Keratinocyte (primary cell): ENCODE data around the gene DSCAML1. TPM values are rescaled to one million over a fixed set of nuclear protein-coding genes. Genes with fewer than 3 reads are reported as not detected.

Source experiments
- DNase-seq: peaks from one replicate; pipeline ENCODE4 v3.0.0-alpha.2; 2011; ENCODE audit warnings: low read depth, missing footprints, low spot score
- FAIRE-seq: peaks from 2 replicates; lab custom pipeline; 2011; peaks lifted over from hg19 to GRCh38; lab: Jason Lieb, UNC
- H2AFZ ChIP-seq: 2 replicates; pipeline ENCODE4 v1.6.0; 2012; ENCODE audit warnings: low read length, control low read depth, inconsistent platforms; ENCODE audit not compliant: control insufficient read depth
- H3K27ac ChIP-seq: 2 replicates; pipeline ENCODE4 v1.5.1; 2011; ENCODE audit warnings: low read length; ENCODE audit not compliant: control insufficient read depth, insufficient read depth
- H3K27me3 ChIP-seq: 3 replicates; pipeline ENCODE4 v1.6.0; 2011; ENCODE audit warnings: low read length; ENCODE audit not compliant: control insufficient read depth, insufficient read depth; ENCODE audit errors: extremely low read depth
- H3K36me3 ChIP-seq, 2 experiments: 2 replicates in 1 of 2; 3 replicates in 1 of 2; pipeline ENCODE4 v1.5.1; 2011; ENCODE audit warnings: low read length in 2 of 2, mild to moderate bottlenecking in 1 of 2; ENCODE audit not compliant: control insufficient read depth in 2 of 2, insufficient read depth in 2 of 2; ENCODE audit errors: extremely low read depth in 1 of 2
- H3K4me1 ChIP-seq: 3 replicates; pipeline ENCODE4 v1.5.1; 2011; ENCODE audit warnings: low read length; ENCODE audit not compliant: control insufficient read depth, insufficient read depth; ENCODE audit errors: extremely low read depth
- H3K4me2 ChIP-seq: 3 replicates; pipeline ENCODE4 v1.6.0; 2011; ENCODE audit warnings: low read depth, low read length; ENCODE audit not compliant: control insufficient read depth, insufficient read depth; ENCODE audit errors: extremely low read depth
- H3K4me3 ChIP-seq, 3 experiments: fragments of 200-600 bp in 1 of 3; sonication (generic) in 1 of 3; 2 replicates in 2 of 3; 3 replicates in 1 of 3; pipeline ENCODE4 v1.5.1; 2011 to 2016; ENCODE audit warnings: low read length in 3 of 3, mild to moderate bottlenecking in 3 of 3, control low read depth in 2 of 3, inconsistent platforms in 1 of 3, low read depth in 1 of 3, mixed read lengths in 1 of 3, mixed run types in 1 of 3, moderate library complexity in 1 of 3; ENCODE audit not compliant: control insufficient read depth in 2 of 3, insufficient read depth in 2 of 3; ENCODE audit errors: extremely low read depth in 1 of 3
- H3K79me2 ChIP-seq: 2 replicates; pipeline ENCODE4 v1.6.0; 2012; ENCODE audit warnings: low read length; ENCODE audit not compliant: control insufficient read depth, insufficient read depth
- H3K9ac ChIP-seq: 3 replicates; pipeline ENCODE4 v1.6.0; 2011; ENCODE audit warnings: low read length; ENCODE audit not compliant: control insufficient read depth, insufficient read depth; ENCODE audit errors: extremely low read depth
- H3K9me1 ChIP-seq: 3 replicates; pipeline ENCODE4 v1.6.0; 2011; ENCODE audit warnings: low read length; ENCODE audit not compliant: control insufficient read depth, insufficient read depth; ENCODE audit errors: extremely low read depth
- H3K9me3 ChIP-seq: 2 replicates; pipeline ENCODE4 v1.5.1; 2012; ENCODE audit warnings: low read depth, low read length; ENCODE audit not compliant: control insufficient read depth
- H4K20me1 ChIP-seq: 3 replicates; pipeline ENCODE4 v1.6.0; 2011; ENCODE audit warnings: low read length; ENCODE audit not compliant: control insufficient read depth, insufficient read depth; ENCODE audit errors: extremely low read depth
- EZH2 ChIP-seq: IDR thresholded peaks from one replicate; pipeline ENCODE4 v1.6.1; 2012; ENCODE audit warnings: inconsistent platforms, mild to moderate bottlenecking, low read length, moderate library complexity
- dilution Hi-C: fragments of 300-500 bp; cut with MboI; formaldehyde crosslinking; loops from one replicate; pipeline ENCODE4 v1.7.0; 2020; ENCODE audit warnings: low sequenced_read_pairs; ENCODE audit not compliant: extremely low pct_ligation_motif_present
- polyA plus RNA-seq, 5 experiments: library from polyadenylated mRNA; depleted of rRNA in 3 of 5; stranded (reverse) in 3 of 5; stranded (forward) in 1 of 5; unstranded in 1 of 5; fragments of >200 nt; gene quantifications; 1 replicate in 1 of 5; 2 replicates in 3 of 5; 3 replicates in 1 of 5; pipeline versions ENCODE4 v1.2.1 to v1.2.3, GENCODE V29; 2011 to 2012; ENCODE audit warnings: missing spikeins in 2 of 5, low read depth in 1 of 5, low replicate concordance in 1 of 5
- TF ChIP-seq, protein P1 (sequence below), 3 experiments: IDR thresholded peaks in 1 of 3; conservative IDR thresholded peaks in 1 of 3; optimal IDR thresholded peaks in 1 of 3; 2 replicates in 2 of 3; 3 replicates in 1 of 3; pipeline versions ENCODE3 to v1.5.1; 2011; ENCODE audit warnings: low read length in 3 of 3, mild to moderate bottlenecking in 3 of 3, moderate library complexity in 2 of 3, control low read depth in 1 of 3, inconsistent platforms in 1 of 3; ENCODE audit not compliant: insufficient read depth in 2 of 3; ENCODE audit errors: extremely low read depth in 1 of 3

The DSCAML1 gene
- polyA plus RNA-seq, 1 donor (not counting 4 experiments of a cell fraction or from before 2014, with no cell fraction given): not detected

DNA sequence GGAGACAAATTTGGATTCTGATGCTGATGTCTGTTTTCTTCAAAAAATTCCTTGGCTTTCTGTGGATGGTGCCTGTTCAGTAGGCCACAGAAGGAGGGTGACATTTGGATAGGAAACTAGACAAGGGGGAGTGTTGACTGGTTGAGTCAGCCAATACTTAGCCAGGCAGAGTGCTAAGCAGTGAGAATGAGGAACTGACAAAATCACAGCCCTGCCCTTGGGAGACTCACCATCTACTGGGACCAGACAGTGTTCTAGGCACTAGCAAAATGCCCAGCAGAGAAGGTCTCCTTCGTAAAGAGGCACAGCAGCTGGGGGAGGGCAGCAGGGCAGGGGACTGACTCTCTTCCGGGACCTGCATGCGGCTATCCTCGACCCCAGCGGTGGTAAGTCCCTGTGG, 190.2 kb downstream of the DSCAML1 start:
- no peaks in the 10 kb centered on the region for H3K36me3 ChIP-seq
- FAIRE-seq: no peak
- no peaks in the 10 kb centered on the region for H3K79me2 ChIP-seq
- no peak overlapping the region for H3K27ac ChIP-seq
- no peak overlapping the region for H3K4me3 ChIP-seq
- H4K20me1 ChIP-seq: no peaks in the 10 kb centered on the region
- H3K4me1 ChIP-seq: peaks cover 3% of the 10 kb centered on the region
- peaks cover 6% of the 10 kb centered on the region for H3K27me3 ChIP-seq
- TF ChIP-seq, protein P1, sequence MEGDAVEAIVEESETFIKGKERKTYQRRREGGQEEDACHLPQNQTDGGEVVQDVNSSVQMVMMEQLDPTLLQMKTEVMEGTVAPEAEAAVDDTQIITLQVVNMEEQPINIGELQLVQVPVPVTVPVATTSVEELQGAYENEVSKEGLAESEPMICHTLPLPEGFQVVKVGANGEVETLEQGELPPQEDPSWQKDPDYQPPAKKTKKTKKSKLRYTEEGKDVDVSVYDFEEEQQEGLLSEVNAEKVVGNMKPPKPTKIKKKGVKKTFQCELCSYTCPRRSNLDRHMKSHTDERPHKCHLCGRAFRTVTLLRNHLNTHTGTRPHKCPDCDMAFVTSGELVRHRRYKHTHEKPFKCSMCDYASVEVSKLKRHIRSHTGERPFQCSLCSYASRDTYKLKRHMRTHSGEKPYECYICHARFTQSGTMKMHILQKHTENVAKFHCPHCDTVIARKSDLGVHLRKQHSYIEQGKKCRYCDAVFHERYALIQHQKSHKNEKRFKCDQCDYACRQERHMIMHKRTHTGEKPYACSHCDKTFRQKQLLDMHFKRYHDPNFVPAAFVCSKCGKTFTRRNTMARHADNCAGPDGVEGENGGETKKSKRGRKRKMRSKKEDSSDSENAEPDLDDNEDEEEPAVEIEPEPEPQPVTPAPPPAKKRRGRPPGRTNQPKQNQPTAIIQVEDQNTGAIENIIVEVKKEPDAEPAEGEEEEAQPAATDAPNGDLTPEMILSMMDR (optimal IDR thresholded peaks at IDR 0.05 in 1 of 3, IDR thresholded peaks at IDR 0.05 in 1 of 3, conservative IDR thresholded peaks at IDR 0.05 in 1 of 3; ENCODE audit: extremely low read depth in 1 of 3, insufficient read depth in 2 of 3, low read length in 3 of 3): no peak
- dilution Hi-C loops: no loop called here
- DNase-seq: no peak
- no peaks in the 10 kb centered on the region for H3K9me1 ChIP-seq
- H2AFZ ChIP-seq: no peak overlapping the region
- H3K9me3 ChIP-seq: no peaks in the 10 kb centered on the region
- no peak overlapping the region for H3K9ac ChIP-seq
- H3K4me2 ChIP-seq: no peak overlapping the region

DNA sequence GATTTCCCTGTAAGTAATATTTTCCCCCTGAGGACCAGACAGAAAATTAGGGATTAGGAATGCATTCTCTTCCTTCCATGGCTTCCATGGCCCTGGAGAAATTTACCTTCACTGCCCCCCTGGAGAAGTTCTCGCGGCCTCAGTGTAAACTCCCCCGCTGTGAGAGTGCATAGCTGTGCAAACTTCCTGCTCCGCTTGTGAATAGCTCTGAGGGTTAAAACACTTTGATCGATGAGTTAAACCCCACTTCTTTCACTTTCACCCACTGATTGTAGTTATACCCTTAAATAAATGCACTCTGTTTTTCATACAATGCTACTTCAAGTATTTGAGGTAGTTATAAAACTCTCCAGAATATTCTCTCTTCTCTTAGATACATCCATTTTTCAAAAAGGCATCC, 190.8 kb downstream of the DSCAML1 start:
- no peak for TF ChIP-seq EZH2
- TF ChIP-seq, protein P1 (optimal IDR thresholded peaks at IDR 0.05 in 1 of 3, IDR thresholded peaks at IDR 0.05 in 1 of 3, conservative IDR thresholded peaks at IDR 0.05 in 1 of 3; ENCODE audit: extremely low read depth in 1 of 3, insufficient read depth in 2 of 3, low read length in 3 of 3): no peak
- H2AFZ ChIP-seq: no peak overlapping the region
- H3K27me3 ChIP-seq: peaks cover 6% of the 10 kb centered on the region
- H3K4me2 ChIP-seq: no peak overlapping the region
- no peak overlapping the region for H3K27ac ChIP-seq
- no peaks in the 10 kb centered on the region for H4K20me1 ChIP-seq
- no peaks in the 10 kb centered on the region for H3K36me3 ChIP-seq
- H3K4me3 ChIP-seq: no peak overlapping the region
- no peaks in the 10 kb centered on the region for H3K9me1 ChIP-seq
- no peak overlapping the region for H3K9ac ChIP-seq
- FAIRE-seq: no peak
- no peaks in the 10 kb centered on the region for H3K79me2 ChIP-seq
- no peaks in the 10 kb centered on the region for H3K9me3 ChIP-seq
- H3K4me1 ChIP-seq: peaks cover 3% of the 10 kb centered on the region
- no peak for DNase-seq
- dilution Hi-C loops: no loop called here
